ENCODE results near the gene THRB.

GRCh38 chr3:24111711-24112110, 382.9 kb downstream of the THRB start:
- TF ChIP-seq CTCF (IDR thresholded peaks at IDR 0.05; ENCODE audit: low read length) (no peak), EZH2 (IDR thresholded peaks at IDR 0.05; ENCODE audit: borderline replicate concordance, low read length) (no peak)
